ENCODE measurements around the gene SRP68.
"Not testable (repeated sequence)": the region's sequence is repeated elsewhere in the genome, so short reads cannot be mapped to it uniquely, and the experiment has no call there.

Gene SRP68

DNA sequence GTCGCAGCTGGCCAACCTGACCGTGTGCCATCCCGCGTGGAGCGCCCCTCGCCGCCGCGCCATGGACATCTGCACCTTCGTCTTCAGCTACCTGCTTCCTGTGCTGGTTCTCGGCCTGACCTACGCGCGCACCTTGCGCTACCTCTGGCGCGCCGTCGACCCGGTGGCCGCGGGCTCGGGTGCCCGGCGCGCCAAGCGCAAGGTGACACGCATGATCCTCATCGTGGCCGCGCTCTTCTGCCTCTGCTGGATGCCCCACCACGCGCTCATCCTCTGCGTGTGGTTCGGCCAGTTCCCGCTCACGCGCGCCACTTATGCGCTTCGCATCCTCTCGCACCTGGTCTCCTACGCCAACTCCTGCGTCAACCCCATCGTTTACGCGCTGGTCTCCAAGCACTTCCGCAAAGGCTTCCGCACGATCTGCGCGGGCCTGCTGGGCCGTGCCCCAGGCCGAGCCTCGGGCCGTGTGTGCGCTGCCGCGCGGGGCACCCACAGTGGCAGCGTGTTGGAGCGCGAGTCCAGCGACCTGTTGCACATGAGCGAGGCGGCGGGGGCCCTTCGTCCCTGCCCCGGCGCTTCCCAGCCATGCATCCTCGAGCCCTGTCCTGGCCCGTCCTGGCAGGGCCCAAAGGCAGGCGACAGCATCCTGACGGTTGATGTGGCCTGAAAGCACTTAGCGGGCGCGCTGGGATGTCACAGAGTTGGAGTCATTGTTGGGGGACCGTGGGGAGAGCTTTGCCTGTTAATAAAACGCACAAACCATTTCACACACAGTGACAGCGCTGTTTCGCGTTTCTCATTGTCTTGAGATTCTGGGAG lies 4.7 kb upstream of the SRP68 start:
- no peak for DNase-seq

- DNase-seq = no peak
These were observed 3.9 kb upstream of the SRP68 start for GRCh38 chr17:76076146-76076764.

DNA sequence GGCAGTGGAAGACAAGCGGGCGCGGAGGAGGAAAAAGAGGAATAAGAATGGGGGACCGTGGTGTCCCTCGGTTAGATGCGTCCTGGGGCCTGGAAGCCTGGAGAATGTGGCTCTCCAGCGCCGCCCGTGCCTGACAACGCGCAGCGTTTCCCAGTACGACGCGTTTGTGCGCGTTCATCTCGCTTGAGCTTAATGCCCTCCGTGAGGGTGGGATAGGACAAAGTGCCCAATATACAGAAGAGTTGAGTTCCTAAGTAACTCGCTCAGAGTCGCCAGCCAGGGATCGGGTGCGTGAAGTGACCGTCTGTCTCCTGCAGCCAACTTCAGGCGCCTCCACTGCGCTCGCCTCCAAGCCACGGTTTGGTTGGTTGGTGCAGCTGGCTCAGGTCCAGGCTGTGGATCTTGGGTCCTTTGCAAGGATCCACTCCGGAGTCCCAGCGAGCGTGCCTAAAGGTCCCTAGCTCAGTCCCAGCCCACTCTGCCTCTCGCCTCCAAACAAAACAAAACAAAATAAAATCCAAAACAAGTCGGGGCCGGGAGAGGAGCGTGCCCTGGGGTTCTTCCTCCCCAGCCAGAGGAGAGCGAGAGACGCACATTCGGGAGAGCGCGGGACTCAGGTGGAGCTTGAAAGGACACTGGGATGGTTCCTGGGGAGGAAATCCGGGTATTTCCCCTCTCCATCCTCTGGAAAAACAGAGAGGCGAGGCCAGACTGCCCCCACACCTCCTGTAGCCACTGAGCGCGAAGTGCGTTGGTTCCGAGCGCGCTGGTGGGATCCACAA lies 3.2 kb upstream of the SRP68 start:
- DNase-seq = no peak

GRCh38 chr17:76074390-76075363 lies 2.4 kb upstream of the SRP68 start, which contains the start of gene GALR2:
GALR2 (plus strand) TSS chr17:76074781; CDS start chr17:76074884, 103 bp downstream.
- DNase-seq = no peak

DNA sequence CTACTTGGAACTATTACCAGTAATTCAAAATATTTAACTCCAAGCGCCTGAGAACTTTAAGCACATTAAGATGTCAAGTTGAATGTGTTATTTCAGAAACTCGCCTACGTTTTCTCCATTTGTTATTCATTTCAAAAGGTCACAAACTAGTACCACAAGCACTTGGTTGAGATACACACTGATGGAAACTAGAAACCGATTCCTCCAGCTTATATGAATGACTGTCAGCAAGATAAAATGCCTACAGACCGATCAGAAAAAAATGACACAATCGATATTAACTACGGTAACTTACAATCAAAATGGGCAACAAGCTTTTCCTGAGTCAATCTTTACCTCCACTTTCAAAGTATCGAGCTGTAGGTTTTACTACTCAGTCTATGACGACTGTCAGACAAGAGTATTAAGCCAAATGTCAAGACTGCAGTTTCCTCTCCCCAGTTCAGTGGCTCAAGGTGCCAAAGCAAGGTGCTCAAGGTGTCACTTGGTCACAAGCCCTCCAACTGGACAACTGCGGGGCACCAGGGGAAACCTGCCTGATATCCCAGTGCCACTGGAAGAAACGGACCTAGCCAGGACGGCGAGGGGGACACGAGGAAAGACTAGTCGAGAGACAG lies 678 bp downstream of the SRP68 start:
- DNase-seq = no peak

- DNase-seq = no peak
These were observed 6.5 kb downstream of the SRP68 start for GRCh38 chr17:76065775-76066174.

GRCh38 chr17:76063875-76064546 lies 8.3 kb downstream of the SRP68 start:
- no peak for DNase-seq

- DNase-seq = not testable (repeated sequence)
These were observed 14.1 kb downstream of the SRP68 start for GRCh38 chr17:76058264-76058663.

- no peak for DNase-seq
These were observed 15.4 kb downstream of the SRP68 start for GRCh38 chr17:76056882-76057281.

DNA sequence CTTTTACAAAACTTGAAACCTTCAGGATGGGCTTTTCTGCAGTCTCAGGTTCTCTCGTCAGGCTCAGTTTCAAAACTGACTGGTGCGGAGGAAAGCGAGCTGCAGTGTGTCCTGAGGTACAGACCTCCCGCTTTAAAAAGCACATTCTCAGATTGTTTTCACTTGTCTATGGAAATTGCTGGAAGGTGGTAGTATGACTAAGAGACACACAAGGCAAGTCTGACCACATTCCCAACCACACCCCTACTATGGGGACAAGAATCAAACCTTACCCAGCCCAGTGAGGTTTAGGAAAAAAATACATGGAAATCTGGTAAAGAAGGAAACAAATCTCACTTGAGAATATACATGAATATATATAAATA lies 18.2 kb downstream of the SRP68 start:
- DNase-seq = no peak

DNA sequence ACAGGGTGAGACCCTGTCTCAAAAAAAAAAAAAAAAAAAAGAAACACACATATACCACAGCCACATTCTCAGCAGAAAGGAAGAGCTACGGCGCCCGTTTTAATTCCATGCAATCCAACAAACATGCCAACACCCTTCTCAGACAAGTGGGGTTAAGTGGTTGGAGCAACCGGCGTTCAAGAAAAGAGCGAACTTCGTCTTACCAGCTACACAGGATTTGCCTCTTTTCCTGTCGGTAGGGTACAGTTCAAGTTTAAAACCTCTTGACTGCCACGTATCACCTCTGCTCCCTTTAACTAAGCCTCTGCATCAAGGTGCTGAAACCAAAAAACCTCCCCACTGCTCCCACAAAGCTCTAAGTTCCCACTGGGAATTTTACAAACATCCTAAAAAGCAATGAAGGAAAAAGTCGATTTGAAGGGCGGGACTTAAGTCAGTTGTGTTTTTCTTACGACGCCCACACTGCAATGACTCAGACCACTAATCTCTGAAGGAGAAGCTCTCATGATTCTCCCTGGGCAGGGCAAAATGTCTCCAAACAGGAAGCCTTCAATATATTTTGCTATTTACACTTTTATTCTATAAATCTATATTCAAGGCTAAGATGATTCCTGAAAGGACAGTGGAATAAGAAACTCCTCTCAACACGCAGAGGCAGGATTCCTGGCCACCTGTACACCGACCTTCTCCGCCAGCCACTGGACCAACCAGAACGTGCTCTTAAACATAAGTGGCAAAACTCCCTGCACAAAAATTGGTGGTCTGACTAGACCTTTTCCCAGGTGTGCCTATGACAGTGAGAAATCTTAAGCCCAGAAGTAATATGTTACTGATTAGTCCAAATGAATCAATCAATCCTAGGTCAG lies 18.8 kb downstream of the SRP68 start:
- no peak for DNase-seq

GRCh38 chr17:76051561-76051960 lies 20.8 kb downstream of the SRP68 start:
- DNase-seq = no peak

DNA sequence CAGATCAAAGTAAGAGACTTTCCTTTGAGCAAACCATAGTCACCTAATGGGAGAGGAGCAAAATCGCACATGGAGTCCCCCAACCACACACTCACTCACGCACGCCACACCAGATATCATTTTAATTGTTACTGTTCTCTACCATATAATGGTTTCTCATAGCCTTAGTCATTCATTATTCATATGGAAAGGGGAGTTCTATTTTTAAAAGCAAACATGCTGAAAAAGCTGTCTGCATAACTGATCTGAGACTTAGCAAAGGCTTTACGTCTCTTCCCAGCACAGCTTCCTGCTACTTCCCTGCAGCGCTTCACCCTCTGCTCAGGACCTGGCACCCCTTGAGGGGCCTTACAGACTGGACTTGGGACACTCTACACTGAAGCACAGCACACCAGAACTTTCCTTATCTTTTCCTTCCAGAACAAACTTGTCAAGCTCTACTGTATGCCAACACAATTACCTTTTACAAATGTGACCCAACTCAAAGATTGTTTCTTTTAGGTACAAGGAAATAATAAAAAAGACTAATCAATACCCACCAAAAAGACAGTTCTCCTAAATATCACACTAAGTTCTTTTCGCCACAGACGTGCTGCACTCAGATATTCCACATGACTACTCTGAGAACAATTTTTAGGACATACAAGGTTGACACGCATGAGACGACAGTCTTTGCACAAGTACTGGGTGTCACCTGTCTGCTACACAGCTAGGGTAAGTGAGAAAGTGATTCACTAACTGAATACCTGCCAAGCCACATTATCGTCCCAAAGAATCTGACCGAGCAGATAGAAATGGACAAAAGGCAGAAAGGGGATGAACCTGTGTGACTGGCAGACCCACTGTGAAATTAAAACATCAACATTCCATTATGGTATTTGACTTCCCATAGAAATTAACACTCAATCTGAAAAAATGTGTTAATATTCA lies 21.5 kb downstream of the SRP68 start:
- no peak for DNase-seq

DNA sequence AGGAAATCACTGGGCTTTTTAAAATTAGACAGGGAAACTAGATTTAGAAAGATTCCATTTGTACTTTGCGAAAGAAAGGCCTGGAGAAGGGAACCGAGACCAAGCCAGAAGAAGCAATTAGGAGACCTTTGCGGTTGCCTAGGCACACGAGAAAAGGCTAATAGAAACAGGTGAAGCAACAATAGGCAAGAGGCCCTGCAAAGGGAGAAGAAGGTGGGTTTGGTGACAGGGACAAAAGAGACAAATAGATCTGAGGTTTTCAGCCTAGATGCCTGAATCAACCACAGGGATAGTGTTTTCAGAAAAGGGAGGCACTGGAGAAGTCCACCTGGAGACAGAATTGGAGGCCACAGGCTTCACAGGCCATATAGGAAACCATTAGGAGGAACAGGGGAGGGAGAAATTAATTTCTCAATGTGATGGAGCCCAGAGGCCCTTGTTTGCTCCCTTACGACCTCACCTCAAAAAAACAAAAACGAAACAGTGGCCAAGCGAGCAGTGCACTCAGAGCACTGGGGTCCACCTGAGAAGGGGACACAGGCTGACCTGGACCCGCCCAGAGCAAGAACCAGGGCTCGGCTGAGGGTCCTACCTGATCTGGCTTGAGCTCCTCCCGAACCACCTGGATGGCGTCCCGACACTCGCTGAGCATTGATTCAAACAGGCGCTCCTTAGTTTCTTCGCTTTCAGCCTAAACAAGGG lies 22.3 kb downstream of the SRP68 start:
- DNase-seq = no peak

- DNase-seq = no peak
These were observed 23.1 kb downstream of the SRP68 start for GRCh38 chr17:76049239-76049638.

- no peak for DNase-seq
These were observed 23.6 kb downstream of the SRP68 start for GRCh38 chr17:76048711-76049110.

- no peak for DNase-seq
These were observed 24.2 kb downstream of the SRP68 start for GRCh38 chr17:76048025-76048605.

- no peak for DNase-seq
These were observed 26.3 kb downstream of the SRP68 start for GRCh38 chr17:76046064-76046463.

Measured in NCI-H1105 treated with DMSO at 0.1 percent for 48 hours (cell line).